Body of pancreas (tissue), 4 donors: ENCODE measurements around the gene MATN1.
A peak's percentile ranks its signal among the peaks of the same experiment; 100 is the strongest.

Source experiments
- CTCF ChIP-seq, 7 experiments: fragments of 450-650 bp in 4 of 7; fragments of 200-600 bp in 3 of 7; sonication (generic) in 3 of 7; IDR thresholded peaks; one replicate each; pipeline ENCODE4 v1.5.1; 2016 to 2019; ENCODE audit warnings: antibody characterized with exemption in 7 of 7
- POLR2A ChIP-seq, 3 donors: fragments of 450-650 bp; IDR thresholded peaks; one replicate each; pipeline ENCODE4 v1.6.1; 2016; ENCODE audit warnings: antibody characterized with exemption in 3 of 3, mild to moderate bottlenecking in 2 of 3

DNA sequence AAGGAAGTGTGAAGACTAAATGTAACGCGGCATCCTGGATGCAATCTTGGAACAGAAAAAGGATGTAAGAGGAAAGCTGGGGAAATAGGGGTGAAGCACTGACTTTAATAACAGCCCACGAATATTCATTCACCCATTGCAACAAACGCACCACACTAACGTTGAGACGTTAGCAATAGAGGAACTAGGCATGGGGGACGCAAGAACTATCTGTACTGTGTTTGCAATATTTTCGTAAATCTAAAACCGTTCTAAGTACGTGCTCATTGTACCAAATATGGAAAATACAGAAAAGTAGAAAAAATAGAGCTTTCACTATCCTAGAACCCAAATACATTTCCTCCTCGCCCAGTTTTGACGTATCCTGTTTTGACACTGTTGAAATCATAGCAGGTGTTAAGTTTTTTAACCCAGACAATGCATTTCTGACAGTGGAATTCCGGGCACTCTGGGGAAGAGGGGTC, 30.3 kb upstream of the MATN1 start:
- TF ChIP-seq CTCF (IDR thresholded peaks at IDR 0.05) (no peak), POLR2A (IDR thresholded peaks at IDR 0.05) (peak in 1 of 3 donors; percentile 36)
